A549 (cell line): ENCODE data around the gene BARX1. TPM values are rescaled to one million over a fixed set of nuclear protein-coding genes. Genes with fewer than 3 reads are reported as not detected.
A peak's percentile ranks its signal among the peaks of the same experiment; 100 is the strongest.

Source experiments
- ATAC-seq, 2 experiments: fragments of 200-7000 bp in 1 of 2; fragments of >200 bp in 1 of 2; cut with Nextera tagmentation in 1 of 2; cut with Tn5 transposase in 1 of 2; 3 replicates each; pipeline versions ENCODE4 v1.8.0 to v1.9.1; 2018 to 2020; ENCODE audit warnings: mild to moderate bottlenecking in 1 of 2, moderate library complexity in 1 of 2
- CTCF ChIA-PET: fragments of 300-600 bp; sonication (Branson Sonifier 250); formaldehyde crosslinking; extraction: SDS; loops from one replicate; lab custom pipeline; 2021; ENCODE audit warnings: antibody characterized with exemption, inconsistent platforms; lab: Yijun Ruan, JAX
- POLR2A ChIA-PET: fragments of 350-600 bp; formaldehyde crosslinking; extraction: SDS; loops from one replicate; lab custom pipeline; 2021; ENCODE audit warnings: antibody characterized with exemption, inconsistent platforms; lab: Yijun Ruan, JAX
- DNase-seq, 2 experiments: peaks; one replicate each; pipeline versions ENCODE4 v3.0.0 to v3.0.0-alpha.2; 2011 to 2016; ENCODE audit warnings: low read depth in 1 of 2, low spot score in 1 of 2
- FAIRE-seq: peaks from 2 replicates; lab custom pipeline; 2011; peaks lifted over from hg19 to GRCh38; lab: Jason Lieb, UNC
- H3K27ac ChIP-seq, 2 experiments: fragments of >200 bp; sonication (Bioruptor Twin); formaldehyde crosslinking; 3 replicates each; pipeline ENCODE4 v1.5.1; 2016 to 2017
- H3K4me1 ChIP-seq: fragments of >200 bp; sonication (Bioruptor Twin); formaldehyde crosslinking; 3 replicates; pipeline ENCODE4 v1.6.1; 2016
- H3K4me2 ChIP-seq: fragments of >200 bp; sonication (Bioruptor Twin); formaldehyde crosslinking; 3 replicates; pipeline ENCODE4 v1.6.1; 2016
- H3K4me3 ChIP-seq: fragments of >200 bp; sonication (Bioruptor Twin); formaldehyde crosslinking; 3 replicates; pipeline ENCODE4 v1.5.1; 2016
- H3K9me3 ChIP-seq: fragments of >200 bp; sonication (Bioruptor Twin); formaldehyde crosslinking; 3 replicates; pipeline ENCODE4 v1.6.1; 2016
- E2F6 ChIP-seq: IDR thresholded peaks from 2 replicates; pipeline ENCODE4 v1.6.1; 2012; ENCODE audit warnings: low read depth, borderline replicate concordance
- EHF ChIP-seq: fragments of 250-450 bp; sonication (Bioruptor Pico); IDR thresholded peaks from 2 replicates; pipeline ENCODE4 v1.5.0; 2020; ENCODE audit warnings: mild to moderate bottlenecking
- EP300 ChIP-seq, 2 experiments: fragments of >200 bp; sonication (Bioruptor Twin); formaldehyde crosslinking; IDR thresholded peaks; 2 replicates in 1 of 2; 3 replicates in 1 of 2; pipeline ENCODE4 v1.6.1; 2016 to 2017
- HMGXB4 ChIP-seq: fragments of 250-450 bp; sonication (Bioruptor Pico); IDR thresholded peaks from 2 replicates; pipeline ENCODE4 v1.5.0; 2021; ENCODE audit warnings: mild to moderate bottlenecking, moderate library complexity, borderline replicate concordance
- HOXB13 ChIP-seq: fragments of 250-450 bp; sonication (Bioruptor Pico); IDR thresholded peaks from 2 replicates; pipeline ENCODE4 v1.5.0; 2020; ENCODE audit warnings: low read depth, mild to moderate bottlenecking, moderate library complexity
- MAX ChIP-seq: IDR thresholded peaks from 2 replicates; pipeline ENCODE4 v1.6.1; 2012
- MYC ChIP-seq: IDR thresholded peaks from 2 replicates; pipeline ENCODE4 v1.6.1; 2012; ENCODE audit warnings: mild to moderate bottlenecking, inconsistent platforms, low read length, improper control_type of control experiment, borderline replicate concordance
- PHF8 ChIP-seq: fragments of 200-600 bp; sonication (generic); IDR thresholded peaks from 2 replicates; pipeline ENCODE4 v1.6.1; 2016; ENCODE audit warnings: low read depth, mild to moderate bottlenecking, antibody characterized with exemption, moderate library complexity, borderline replicate concordance
- POLR2A ChIP-seq: IDR thresholded peaks from 2 replicates; pipeline ENCODE4 v1.6.1; 2012; ENCODE audit warnings: mild to moderate bottlenecking, low read length
- RAD21 ChIP-seq, 2 experiments: fragments of >200 bp in 1 of 2; sonication (Bioruptor Twin) in 1 of 2; formaldehyde crosslinking in 1 of 2; IDR thresholded peaks in 1 of 2; conservative IDR thresholded peaks in 1 of 2; 2 replicates in 1 of 2; 3 replicates in 1 of 2; pipeline ENCODE4 v1.6.1; 2012 to 2018; ENCODE audit warnings: inconsistent platforms in 1 of 2
- RARB ChIP-seq: fragments of 250-450 bp; sonication (Bioruptor Pico); IDR thresholded peaks from 2 replicates; pipeline ENCODE4 v1.8.0; 2021; ENCODE audit warnings: mild to moderate bottlenecking, moderate library complexity
- RCOR1 ChIP-seq: fragments of 150-350 bp; IDR thresholded peaks from 2 replicates; pipeline ENCODE4 v1.6.1; 2014; ENCODE audit warnings: antibody characterized with exemption, low read length, low read depth
- SMC3 ChIP-seq: fragments of >200 bp; sonication (Bioruptor Twin); formaldehyde crosslinking; IDR thresholded peaks from 3 replicates; pipeline ENCODE4 v1.6.1; 2018; ENCODE audit warnings: inconsistent platforms
- TFCP2L1 ChIP-seq: fragments of 250-450 bp; sonication (Bioruptor Pico); IDR thresholded peaks from 2 replicates; pipeline ENCODE4 v1.5.0; 2021; ENCODE audit warnings: mild to moderate bottlenecking
- ZFP36 ChIP-seq: fragments of 450-650 bp; IDR thresholded peaks from 2 replicates; pipeline ENCODE4 v1.6.1; 2014; ENCODE audit warnings: borderline replicate concordance; ENCODE audit not compliant: partially characterized antibody
- whole genome bisulfite sequencing: methylation state at CpG from one replicate; pipeline ENCODE4 v1.1.6; 2017; ENCODE audit errors: missing lambda C conversion rate; 5-methylcytosine and 5-hydroxymethylcytosine counted together
- polyA minus RNA-seq: library from RNA; depleted of rRNA, polyadenylated mRNA; stranded (reverse); fragments of >200 nt; gene quantifications from 2 replicates; pipeline ENCODE4 v1.2.3, GENCODE V29; 2011; rRNA and poly(A)+ RNA removed
- polyA plus RNA-seq, 4 experiments: library from polyadenylated mRNA; depleted of rRNA in 3 of 4; stranded (reverse); fragments of >200 nt; fragmentation: RNase III in 1 of 4; extraction: RNeasy Plus Mini Kit Qiagen cat#74134 plus additional on column Dnase treatment in 1 of 4; gene quantifications; 2 replicates in 3 of 4; 3 replicates in 1 of 4; pipeline ENCODE4 v1.2.3, GENCODE V29; 2011 to 2017
- TF ChIP-seq, protein P1 (sequence below): fragments of >200 bp; sonication (Bioruptor Twin); formaldehyde crosslinking; IDR thresholded peaks from 3 replicates; pipeline ENCODE4 v1.5.1; 2016
- TF ChIP-seq, protein P2 (sequence below): fragments of 450-650 bp; IDR thresholded peaks from 2 replicates; pipeline ENCODE4 v1.6.1; 2014; ENCODE audit warnings: antibody characterized with exemption

Gene BARX1, protein sequence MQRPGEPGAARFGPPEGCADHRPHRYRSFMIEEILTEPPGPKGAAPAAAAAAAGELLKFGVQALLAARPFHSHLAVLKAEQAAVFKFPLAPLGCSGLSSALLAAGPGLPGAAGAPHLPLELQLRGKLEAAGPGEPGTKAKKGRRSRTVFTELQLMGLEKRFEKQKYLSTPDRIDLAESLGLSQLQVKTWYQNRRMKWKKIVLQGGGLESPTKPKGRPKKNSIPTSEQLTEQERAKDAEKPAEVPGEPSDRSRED
- polyA plus RNA-seq (2011; rRNA removed) (2.6 and 3.5 TPM in 2 replicates), polyA plus RNA-seq (2017; fragmentation: RNase III; extraction: RNeasy Plus Mini Kit Qiagen cat#74134 plus additional on column Dnase treatment) (6.3 to 7.8 TPM (median 7.3 TPM) in 3 replicates), polyA minus RNA-seq (0.87 and 1.1 TPM in 2 replicates)
- polyA plus RNA-seq (2012; cell fraction: cytosol; rRNA removed), result 10.3 and 14.2 TPM in 2 replicates
- polyA plus RNA-seq (2012; cell fraction: nucleus; rRNA removed), result 7.9 and 8.8 TPM in 2 replicates

DNA sequence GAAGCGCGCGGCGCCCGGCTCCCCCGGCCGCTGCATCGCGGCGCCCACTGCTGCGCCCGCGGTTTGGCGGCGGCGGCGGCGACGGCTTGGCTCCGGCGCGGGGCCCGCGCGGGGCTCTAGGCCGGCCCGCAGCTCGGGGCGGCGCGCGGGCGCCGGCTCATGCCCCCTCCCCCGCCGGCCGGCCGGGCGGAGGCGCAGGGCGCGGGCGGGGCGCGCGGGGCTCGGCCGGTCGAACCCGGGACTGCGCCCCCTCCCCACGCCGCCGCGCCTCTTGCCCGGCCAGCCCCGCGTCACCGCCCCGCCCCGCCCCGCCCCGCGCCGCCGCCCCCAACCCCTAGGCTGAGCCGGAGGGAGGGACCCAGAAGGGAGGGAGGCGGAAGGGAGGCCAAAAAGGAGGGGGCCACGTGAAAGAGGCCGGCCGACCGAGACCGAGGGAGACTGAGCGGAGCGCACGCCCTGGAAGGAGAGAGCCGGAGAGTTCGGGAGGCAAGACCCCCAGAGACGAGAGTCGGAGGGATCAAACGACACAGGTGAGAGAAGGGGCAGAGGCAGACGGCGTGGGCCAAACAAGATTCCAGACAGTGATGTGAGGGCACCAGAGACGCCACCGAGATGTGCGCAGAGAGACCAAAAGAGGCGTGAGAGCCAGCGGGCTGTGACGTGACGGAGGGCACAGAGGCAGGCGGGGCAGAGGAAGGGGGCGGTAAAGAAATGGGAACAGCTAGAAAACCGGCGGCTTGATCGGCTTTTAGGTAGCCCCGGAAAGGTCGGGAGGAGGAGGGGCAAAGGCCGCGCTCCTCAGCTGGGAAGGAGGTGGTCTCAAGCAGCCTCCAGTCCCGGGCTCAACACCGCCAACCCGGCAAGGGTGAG lies at the start of gene BARX1:
BARX1 (minus strand) TSS at position 245 of the 870 bp plus-strand sequence; CDS start at position 36, 209 bp downstream.
- Histone ChIP-seq H3K4me1 (no peaks in the 10 kb centered on the region; the same call in 2 of the 3 replicates), H3K27ac (peak within 1 kb of the TSS; percentile 51 to 88), H3K4me3 (peak within 1 kb of the TSS; percentile 49), H3K9me3 (no peaks in the 10 kb centered on the region), H3K4me2 (peak within 1 kb of the TSS; percentile 87)
- FAIRE-seq (no peak), DNase-seq (peak; percentile 52 to 75), ATAC-seq (peak; percentile 70 to 84)
- WGBS, result 2% methylated on average over 35 of the region's 102 CpGs
- TF ChIP-seq E2F6 (peak; percentile 79), POLR2A (peak; percentile 22; the same call in 1 of the 2 replicates), SMC3 (no peak), MAX (peak; percentile 71)
- POLR2A ChIA-PET, result no interaction called here
- CTCF ChIA-PET, result interaction anchor here (0.6 to 10.0 kb wide), 8 partner anchors 7 to 1772 kb away, joined by 3 to 56 read pairs (median 4); no protein-coding TSS in a partner anchor

DNA sequence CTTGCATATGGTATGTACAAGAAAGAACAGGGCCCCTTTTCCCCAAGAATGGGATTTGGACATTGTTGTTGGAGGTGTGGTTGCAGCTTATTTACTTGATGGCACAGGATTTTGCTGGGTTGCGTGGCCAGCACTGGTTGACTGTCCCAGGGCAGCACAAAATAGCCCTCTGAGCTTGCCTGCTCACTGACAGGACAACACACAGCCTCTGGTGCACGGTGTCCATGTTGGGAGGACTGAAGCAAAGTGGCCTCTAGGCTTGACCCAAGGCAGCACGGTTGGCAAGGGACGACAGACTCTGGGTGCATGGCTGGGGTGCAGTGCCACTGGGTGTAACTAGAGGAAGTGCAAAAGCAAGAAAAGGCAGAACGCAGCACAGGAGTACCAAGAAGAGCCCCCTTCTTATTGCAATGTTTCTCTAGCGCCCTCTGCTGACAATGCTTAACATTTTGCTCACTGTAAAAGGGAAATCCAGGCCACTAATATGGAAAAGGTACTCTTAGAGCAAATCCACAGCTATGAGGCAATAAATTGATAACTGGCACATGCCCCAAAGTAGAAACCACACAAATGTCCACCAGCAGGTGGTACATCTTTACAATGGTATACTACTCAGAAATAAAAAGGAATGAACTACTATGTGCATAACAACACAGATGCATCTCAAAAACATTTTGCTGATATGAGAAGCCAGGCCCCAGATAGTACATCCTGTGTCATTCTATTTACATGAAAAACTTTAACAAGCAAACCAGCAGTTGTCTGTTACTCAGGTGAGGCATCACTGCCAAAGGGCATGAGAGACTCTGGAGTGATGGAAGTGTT lies 47.4 kb upstream of the BARX1 start:
- Histone ChIP-seq H3K4me3 (no peak overlapping the region), H3K4me2 (no peak overlapping the region), H3K27ac (no peak overlapping the region), H3K4me1 (no peaks in the 10 kb centered on the region)
- ATAC-seq (peak in 1 of 2 experiments; percentile 78; a peak in 4 of 6 replicates), DNase-seq (peak; percentile 20 to 57)
- TF ChIP-seq, protein P1, sequence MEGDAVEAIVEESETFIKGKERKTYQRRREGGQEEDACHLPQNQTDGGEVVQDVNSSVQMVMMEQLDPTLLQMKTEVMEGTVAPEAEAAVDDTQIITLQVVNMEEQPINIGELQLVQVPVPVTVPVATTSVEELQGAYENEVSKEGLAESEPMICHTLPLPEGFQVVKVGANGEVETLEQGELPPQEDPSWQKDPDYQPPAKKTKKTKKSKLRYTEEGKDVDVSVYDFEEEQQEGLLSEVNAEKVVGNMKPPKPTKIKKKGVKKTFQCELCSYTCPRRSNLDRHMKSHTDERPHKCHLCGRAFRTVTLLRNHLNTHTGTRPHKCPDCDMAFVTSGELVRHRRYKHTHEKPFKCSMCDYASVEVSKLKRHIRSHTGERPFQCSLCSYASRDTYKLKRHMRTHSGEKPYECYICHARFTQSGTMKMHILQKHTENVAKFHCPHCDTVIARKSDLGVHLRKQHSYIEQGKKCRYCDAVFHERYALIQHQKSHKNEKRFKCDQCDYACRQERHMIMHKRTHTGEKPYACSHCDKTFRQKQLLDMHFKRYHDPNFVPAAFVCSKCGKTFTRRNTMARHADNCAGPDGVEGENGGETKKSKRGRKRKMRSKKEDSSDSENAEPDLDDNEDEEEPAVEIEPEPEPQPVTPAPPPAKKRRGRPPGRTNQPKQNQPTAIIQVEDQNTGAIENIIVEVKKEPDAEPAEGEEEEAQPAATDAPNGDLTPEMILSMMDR, result peak; percentile 48
- TF ChIP-seq HMGXB4 (no peak), MYC (no peak), RAD21 (conservative IDR thresholded peaks at IDR 0.05 in 1 of 2, IDR thresholded peaks at IDR 0.05 in 1 of 2) (peak; percentile 49 to 59), SMC3 (peak; percentile 23; the same call in 1 of the 3 replicates), RARB (CRISPR knock-in tag) (no peak)
- TF ChIP-seq, all 56 proteins: peak for 3
- FAIRE-seq, result no peak
- POLR2A ChIA-PET, result no interaction called here
- H3K9me3 ChIP-seq, result no peaks in the 10 kb centered on the region
- 20% methylated on average over 6 of the region's 6 CpGs for WGBS
- CTCF ChIA-PET, result interaction anchor here (0.6 to 3.8 kb wide), 14 partner anchors 9 to 325 kb away, joined by 3 to 46 read pairs (median 4); no protein-coding TSS in a partner anchor

DNA sequence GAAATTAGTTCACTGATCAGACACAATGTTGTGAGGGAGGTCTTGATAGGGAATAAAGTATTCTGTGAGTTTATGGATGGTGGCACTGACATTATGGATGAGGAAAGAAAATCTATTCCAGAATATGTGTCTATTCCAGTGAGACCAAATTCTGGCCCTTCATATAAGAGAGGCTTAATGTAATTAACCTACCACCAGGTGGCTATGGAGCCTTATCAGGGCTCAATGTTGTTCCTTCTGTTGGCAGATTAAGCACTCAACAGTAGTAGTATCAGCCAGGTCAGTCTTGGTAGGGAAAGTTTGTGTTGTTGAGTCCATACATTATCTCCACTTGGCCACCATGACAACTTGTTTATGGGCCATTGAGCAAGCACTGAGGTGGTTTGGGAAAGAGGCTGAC lies 41.7 kb upstream of the BARX1 start:
- ATAC-seq, result peak in 1 of 2 experiments; percentile 59; a peak in 3 of 6 replicates
- no peak overlapping the region for H3K4me3 ChIP-seq
- no peaks in the 10 kb centered on the region for H3K4me1 ChIP-seq
- CTCF ChIA-PET, result no interaction called here
- FAIRE-seq, result no peak
- POLR2A ChIA-PET, result no interaction called here
- H3K4me2 ChIP-seq, result no peak overlapping the region
- peak in 1 of 2 experiments; percentile 12 for DNase-seq
- H3K9me3 ChIP-seq, result no peaks in the 10 kb centered on the region
- no peak overlapping the region for H3K27ac ChIP-seq
- TF ChIP-seq RCOR1 (no peak), MYC (no peak), HOXB13 (CRISPR knock-in tag) (no peak), EP300 (IDR thresholded peaks at IDR 0.05) (no peak), EHF (CRISPR knock-in tag) (no peak), PHF8 (no peak), TFCP2L1 (no peak), ZFP36 (no peak)
- TF ChIP-seq, protein P2, sequence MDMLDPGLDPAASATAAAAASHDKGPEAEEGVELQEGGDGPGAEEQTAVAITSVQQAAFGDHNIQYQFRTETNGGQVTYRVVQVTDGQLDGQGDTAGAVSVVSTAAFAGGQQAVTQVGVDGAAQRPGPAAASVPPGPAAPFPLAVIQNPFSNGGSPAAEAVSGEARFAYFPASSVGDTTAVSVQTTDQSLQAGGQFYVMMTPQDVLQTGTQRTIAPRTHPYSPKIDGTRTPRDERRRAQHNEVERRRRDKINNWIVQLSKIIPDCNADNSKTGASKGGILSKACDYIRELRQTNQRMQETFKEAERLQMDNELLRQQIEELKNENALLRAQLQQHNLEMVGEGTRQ, result no peak
- TF ChIP-seq, protein P1, result no peak
